A673 (cell line): ENCODE results near the gene THSD4. TPM values are rescaled to one million over a fixed set of nuclear protein-coding genes. Genes with fewer than 3 reads are reported as not detected.

Experiments used
- BruUV-seq: library from RNA; stranded (reverse); fragments of 400-500 nt; replicated peaks from 2 replicates; lab custom pipeline; 2021; lab: Mats Ljungman, UMichigan
- CTCF ChIA-PET: fragments of 300-600 bp; sonication (Branson Sonifier 250); formaldehyde crosslinking; loops from one replicate; lab custom pipeline; 2022; ENCODE audit warnings: antibody characterized with exemption; lab: Charles Lee
- POLR2A ChIA-PET: fragments of 300-600 bp; sonication (Branson Sonifier 250); formaldehyde crosslinking; loops from one replicate; lab custom pipeline; 2022; ENCODE audit warnings: antibody characterized with exemption; ENCODE audit not compliant: low non-redundant PET; lab: Charles Lee
- DNase-seq: peaks from one replicate; pipeline ENCODE4 v3.0.0-alpha.2; 2015; ENCODE audit warnings: low spot score
- H3K27ac ChIP-seq: fragments of 200-600 bp; sonication (generic); 2 replicates; pipeline ENCODE4 v1.5.1; 2016; ENCODE audit warnings: mixed run types, low read depth, mild to moderate bottlenecking, mixed read lengths, antibody characterized with exemption, low read length; ENCODE audit not compliant: poor library complexity, severe bottlenecking
- H3K27me3 ChIP-seq: fragments of 200-600 bp; sonication (generic); replicated peaks from 2 replicates; pipeline ENCODE4 v1.6.1; 2017; ENCODE audit warnings: mixed run types, low read depth, mild to moderate bottlenecking, mixed read lengths, antibody characterized with exemption, low read length; ENCODE audit not compliant: insufficient read depth, poor library complexity
- H3K36me3 ChIP-seq: fragments of 200-600 bp; sonication (generic); 2 replicates; pipeline ENCODE4 v1.6.1; 2016; ENCODE audit warnings: mixed run types, mild to moderate bottlenecking, mixed read lengths, antibody characterized with exemption, low read length; ENCODE audit not compliant: insufficient read depth, poor library complexity, severe bottlenecking
- H3K4me1 ChIP-seq: fragments of 200-600 bp; sonication (generic); 2 replicates; pipeline ENCODE4 v1.6.1; 2017; ENCODE audit warnings: mixed run types, mild to moderate bottlenecking, mixed read lengths, antibody characterized with exemption, low read length; ENCODE audit not compliant: insufficient read depth, poor library complexity, severe bottlenecking
- H3K4me3 ChIP-seq: fragments of 200-600 bp; sonication (generic); 2 replicates; pipeline ENCODE4 v1.5.1; 2016; ENCODE audit warnings: low read depth, mixed run types, mild to moderate bottlenecking, mixed read lengths, low read length; ENCODE audit not compliant: poor library complexity, severe bottlenecking
- H3K9me3 ChIP-seq: fragments of 200-600 bp; sonication (generic); 2 replicates; pipeline ENCODE4 v1.6.1; 2016; ENCODE audit warnings: mixed run types, low read depth, mild to moderate bottlenecking, mixed read lengths, antibody characterized with exemption, low read length; ENCODE audit not compliant: poor library complexity, severe bottlenecking
- CTCF ChIP-seq: fragments of 300-800, 200-600 bp; sonication (generic); conservative IDR thresholded peaks from 2 replicates; pipeline ENCODE4 v1.5.1; 2017; ENCODE audit warnings: low read depth, mild to moderate bottlenecking, antibody characterized with exemption, low read length, moderate library complexity, mixed read lengths
- EZH2 ChIP-seq: fragments of 200-600 bp; sonication (generic); IDR thresholded peaks from 2 replicates; pipeline ENCODE4 v1.6.1; 2017; ENCODE audit warnings: borderline replicate concordance, low read depth, mild to moderate bottlenecking, mixed read lengths, antibody characterized with exemption, low read length; ENCODE audit not compliant: poor library complexity, severe bottlenecking
- intact Hi-C: fragments of 100-400 bp; cut with micrococcal nuclease; formaldehyde crosslinking; loops from one replicate; pipeline ENCODE4 v1.10.0; 2022; ENCODE audit not compliant: unreplicated experiment
- total RNA-seq: library from RNA; stranded (reverse); gene quantifications from 2 replicates; pipeline ENCODE4 v1.2.3, GENCODE V29; 2021

The THSD4 gene
- total RNA-seq, 1 experiment from 2014 or later: 2.4 TPM

DNA sequence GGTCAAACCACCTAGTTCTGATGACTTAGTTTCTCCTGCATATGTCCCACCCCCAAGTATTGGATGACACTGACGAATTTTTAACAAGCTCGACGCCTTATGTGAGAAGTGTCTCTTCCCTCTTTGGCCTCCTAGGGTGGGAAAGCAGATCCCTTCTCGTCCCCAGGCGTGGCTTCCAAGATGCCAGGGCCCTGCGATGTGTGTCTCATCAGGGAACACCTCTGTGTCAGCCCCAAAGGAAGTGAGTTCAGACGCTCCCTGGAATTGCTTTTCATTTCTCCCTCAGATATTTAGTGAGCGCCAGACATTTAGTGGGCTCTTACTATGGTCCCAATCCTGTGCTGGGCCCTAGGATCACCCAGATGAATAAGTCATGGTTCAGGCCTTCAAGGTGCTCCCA lies 482.4 kb downstream of the THSD4 start:
- Histone ChIP-seq H3K4me1 (no peaks in the 10 kb centered on the region), H3K4me3 (no peak overlapping the region), H3K27ac (no peak overlapping the region), H3K27me3 (peaks cover 4% of the 10 kb centered on the region), H3K9me3 (no peaks in the 10 kb centered on the region), H3K36me3 (no peaks in the 10 kb centered on the region)
- no TSS peak for BruUV-seq
- ChIA-PET CTCF (no interaction called here), POLR2A (no interaction called here)
- DNase-seq: no peak
- intact Hi-C loops: no loop called here
- TF ChIP-seq EZH2: no peak
- TF ChIP-seq CTCF: no peak

DNA sequence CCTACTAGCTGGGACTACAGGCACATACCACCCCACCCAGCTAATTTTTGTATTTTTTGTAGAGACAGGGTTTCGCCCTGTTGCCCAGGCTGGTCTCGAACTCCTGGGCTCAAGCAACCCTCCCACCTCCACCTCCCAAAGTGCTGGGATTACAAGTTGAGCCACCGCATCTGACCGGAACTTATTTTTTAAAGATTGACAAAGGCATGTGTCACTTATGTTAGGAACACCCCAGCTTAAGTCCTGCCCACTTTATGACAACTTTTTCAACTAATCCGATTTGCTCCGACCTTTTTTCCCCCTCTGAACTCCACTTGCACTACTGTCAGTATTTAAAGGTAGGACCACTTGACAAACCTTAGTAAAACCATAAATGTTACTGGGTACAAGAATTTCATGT lies 483.5 kb downstream of the THSD4 start:
- ChIA-PET CTCF (no interaction called here), POLR2A (no interaction called here)
- Histone ChIP-seq H3K27me3 (peaks cover 8% of the 10 kb centered on the region), H3K36me3 (no peaks in the 10 kb centered on the region), H3K27ac (no peak overlapping the region), H3K9me3 (no peaks in the 10 kb centered on the region), H3K4me3 (no peak overlapping the region), H3K4me1 (no peaks in the 10 kb centered on the region)
- DNase-seq: no peak
- no peak for TF ChIP-seq EZH2
- no TSS peak for BruUV-seq
- intact Hi-C loops: no loop called here

DNA sequence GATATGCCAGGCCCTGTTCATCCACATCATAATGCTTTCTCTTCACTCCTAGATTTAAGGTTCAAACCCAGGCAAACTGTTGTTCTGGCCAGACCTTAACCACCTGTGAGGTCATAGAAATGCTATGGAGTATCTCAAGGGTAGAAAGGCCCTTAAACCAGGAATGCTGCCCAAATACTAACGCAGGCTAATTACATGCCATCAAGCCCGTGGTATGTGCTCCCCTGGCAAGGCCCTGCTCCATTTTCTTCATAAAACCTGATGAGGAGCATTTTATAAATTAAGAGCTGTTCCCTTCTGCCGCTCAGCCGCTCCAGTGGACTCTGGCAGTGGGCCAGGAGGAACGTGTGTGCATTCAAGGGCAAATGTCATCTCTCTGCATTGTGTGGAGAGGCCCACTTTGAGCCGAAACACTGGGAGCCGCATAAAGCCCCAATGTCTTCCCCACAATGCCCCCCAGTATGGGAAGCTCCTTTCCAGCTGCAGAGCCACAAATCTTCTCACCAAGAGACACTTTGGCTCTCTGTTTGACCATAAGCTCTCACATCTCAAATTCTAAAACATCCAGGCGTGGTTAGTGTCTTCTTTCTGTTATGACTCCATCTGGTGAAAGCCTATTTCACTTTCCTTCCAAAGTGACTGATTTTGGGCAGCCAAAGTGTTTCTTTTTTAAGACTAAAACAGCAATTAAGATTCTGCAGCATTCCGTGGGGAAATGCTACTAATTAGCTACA lies 484.3 kb downstream of the THSD4 start:
- Histone ChIP-seq H3K27ac (no peak overlapping the region), H3K27me3 (peaks cover 17% of the 10 kb centered on the region), H3K4me1 (no peaks in the 10 kb centered on the region), H3K9me3 (no peaks in the 10 kb centered on the region), H3K36me3 (no peaks in the 10 kb centered on the region), H3K4me3 (no peak overlapping the region)
- TF ChIP-seq EZH2 (no peak), CTCF (no peak)
- DNase-seq: no peak
- BruUV-seq: no TSS peak
- ChIA-PET POLR2A (no interaction called here), CTCF (no interaction called here)
- intact Hi-C loops: no loop called here

DNA sequence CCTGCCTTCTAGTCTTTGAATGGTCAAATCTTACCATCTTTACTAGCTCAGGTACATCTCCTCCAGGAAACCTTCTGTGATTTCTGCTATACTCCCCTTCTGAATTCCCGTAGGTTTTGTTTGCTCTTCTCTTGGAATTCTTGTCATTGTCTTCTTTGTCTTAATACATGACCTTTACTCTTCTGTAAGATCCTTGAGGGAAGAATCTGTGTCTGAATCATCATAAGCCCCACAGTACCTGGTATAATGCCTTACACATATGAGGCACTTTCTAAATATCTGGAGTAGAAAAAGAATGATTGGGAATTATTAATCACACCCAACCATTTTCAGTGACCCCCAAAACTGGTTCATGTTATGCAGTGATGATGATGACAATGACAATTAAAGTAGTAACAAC lies 485.0 kb downstream of the THSD4 start:
- ChIA-PET POLR2A (no interaction called here), CTCF (no interaction called here)
- Histone ChIP-seq H3K27ac (no peak overlapping the region), H3K9me3 (no peaks in the 10 kb centered on the region), H3K4me1 (no peaks in the 10 kb centered on the region), H3K4me3 (no peak overlapping the region), H3K27me3 (peaks cover 23% of the 10 kb centered on the region), H3K36me3 (no peaks in the 10 kb centered on the region)
- intact Hi-C loops: no loop called here
- BruUV-seq: no TSS peak
- no peak for DNase-seq
- no peak for TF ChIP-seq CTCF
- TF ChIP-seq EZH2: no peak
